Liver (tissue), 3 donors: ENCODE measurements around the gene BMP8A.

Experiments
- EGR1 ChIP-seq, 2 donors: IDR thresholded peaks; 2 replicates each; pipeline ENCODE4 v1.6.1; 2016 to 2018; ENCODE audit warnings: antibody characterized with exemption in 2 of 2, low read depth in 2 of 2
- FOXA2 ChIP-seq: IDR thresholded peaks from 2 replicates; pipeline ENCODE4 v1.6.1; 2016; ENCODE audit warnings: antibody characterized with exemption
- JUND ChIP-seq, 2 donors: IDR thresholded peaks; 2 replicates each; pipeline ENCODE4 v1.6.1; 2016; ENCODE audit warnings: antibody characterized with exemption in 2 of 2
- NR2F2 ChIP-seq: IDR thresholded peaks from 2 replicates; pipeline ENCODE4 v1.6.1; 2016; ENCODE audit warnings: antibody characterized with exemption
- RAD21 ChIP-seq, 2 donors: IDR thresholded peaks; 2 replicates each; pipeline ENCODE4 v1.6.1; 2016; ENCODE audit warnings: antibody characterized with exemption in 2 of 2, mild to moderate bottlenecking in 2 of 2
- SP1 ChIP-seq: IDR thresholded peaks from 2 replicates; pipeline ENCODE4 v1.6.1; 2018; ENCODE audit warnings: antibody characterized with exemption, mild to moderate bottlenecking
- YY1 ChIP-seq: IDR thresholded peaks from 2 replicates; pipeline ENCODE4 v1.6.1; 2016; ENCODE audit warnings: antibody characterized with exemption, mild to moderate bottlenecking
- TF ChIP-seq, protein P1 (sequence below): fragments of 150-350 bp; IDR thresholded peaks from 2 replicates; pipeline ENCODE4 v1.5.1; 2017; ENCODE audit warnings: improper control_type of control experiment, low read depth, low read length; ENCODE audit not compliant: missing input control
- TF ChIP-seq, protein P2 (sequence below): IDR thresholded peaks from 2 replicates; pipeline ENCODE4 v1.6.1; 2016; ENCODE audit warnings: antibody characterized with exemption
- TF ChIP-seq, protein P3 (sequence below): IDR thresholded peaks from 2 replicates; pipeline ENCODE4 v1.6.1; 2016; ENCODE audit warnings: antibody characterized with exemption, mild to moderate bottlenecking
- donor health status: healthy.
- donor health status: healthy.

DNA sequence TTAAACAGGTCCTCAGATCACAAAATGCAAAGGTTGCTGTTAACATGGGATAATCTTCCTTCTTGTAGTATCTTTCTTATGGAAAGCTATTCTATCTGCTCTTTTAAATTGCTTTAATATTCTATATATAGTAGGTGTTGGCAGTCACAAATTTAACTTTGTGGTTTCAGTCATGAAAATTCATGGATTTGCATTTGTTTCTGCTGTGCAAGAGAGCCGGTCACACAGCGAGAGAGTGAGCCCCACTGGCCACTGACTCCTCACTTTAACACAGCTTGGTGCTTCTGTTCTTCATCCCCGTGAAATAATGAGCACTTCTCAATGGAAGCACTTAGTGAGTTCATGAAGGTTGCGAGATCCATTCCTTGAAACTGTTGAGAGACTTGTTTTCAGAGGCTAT is 18.1 kb upstream of the BMP8A start:
- TF ChIP-seq, protein P1, sequence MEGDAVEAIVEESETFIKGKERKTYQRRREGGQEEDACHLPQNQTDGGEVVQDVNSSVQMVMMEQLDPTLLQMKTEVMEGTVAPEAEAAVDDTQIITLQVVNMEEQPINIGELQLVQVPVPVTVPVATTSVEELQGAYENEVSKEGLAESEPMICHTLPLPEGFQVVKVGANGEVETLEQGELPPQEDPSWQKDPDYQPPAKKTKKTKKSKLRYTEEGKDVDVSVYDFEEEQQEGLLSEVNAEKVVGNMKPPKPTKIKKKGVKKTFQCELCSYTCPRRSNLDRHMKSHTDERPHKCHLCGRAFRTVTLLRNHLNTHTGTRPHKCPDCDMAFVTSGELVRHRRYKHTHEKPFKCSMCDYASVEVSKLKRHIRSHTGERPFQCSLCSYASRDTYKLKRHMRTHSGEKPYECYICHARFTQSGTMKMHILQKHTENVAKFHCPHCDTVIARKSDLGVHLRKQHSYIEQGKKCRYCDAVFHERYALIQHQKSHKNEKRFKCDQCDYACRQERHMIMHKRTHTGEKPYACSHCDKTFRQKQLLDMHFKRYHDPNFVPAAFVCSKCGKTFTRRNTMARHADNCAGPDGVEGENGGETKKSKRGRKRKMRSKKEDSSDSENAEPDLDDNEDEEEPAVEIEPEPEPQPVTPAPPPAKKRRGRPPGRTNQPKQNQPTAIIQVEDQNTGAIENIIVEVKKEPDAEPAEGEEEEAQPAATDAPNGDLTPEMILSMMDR: no peak
- TF ChIP-seq YY1 (no peak), SP1 (no peak), EGR1 (IDR thresholded peaks at IDR 0.05; ENCODE audit: low read depth in 2 of 2) (no peak), JUND (IDR thresholded peaks at IDR 0.05) (no peak), FOXA2 (no peak), NR2F2 (no peak), RAD21 (IDR thresholded peaks at IDR 0.05) (no peak)
- TF ChIP-seq, protein P2, sequence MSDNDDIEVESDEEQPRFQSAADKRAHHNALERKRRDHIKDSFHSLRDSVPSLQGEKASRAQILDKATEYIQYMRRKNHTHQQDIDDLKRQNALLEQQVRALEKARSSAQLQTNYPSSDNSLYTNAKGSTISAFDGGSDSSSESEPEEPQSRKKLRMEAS: no peak
- TF ChIP-seq, protein P3, sequence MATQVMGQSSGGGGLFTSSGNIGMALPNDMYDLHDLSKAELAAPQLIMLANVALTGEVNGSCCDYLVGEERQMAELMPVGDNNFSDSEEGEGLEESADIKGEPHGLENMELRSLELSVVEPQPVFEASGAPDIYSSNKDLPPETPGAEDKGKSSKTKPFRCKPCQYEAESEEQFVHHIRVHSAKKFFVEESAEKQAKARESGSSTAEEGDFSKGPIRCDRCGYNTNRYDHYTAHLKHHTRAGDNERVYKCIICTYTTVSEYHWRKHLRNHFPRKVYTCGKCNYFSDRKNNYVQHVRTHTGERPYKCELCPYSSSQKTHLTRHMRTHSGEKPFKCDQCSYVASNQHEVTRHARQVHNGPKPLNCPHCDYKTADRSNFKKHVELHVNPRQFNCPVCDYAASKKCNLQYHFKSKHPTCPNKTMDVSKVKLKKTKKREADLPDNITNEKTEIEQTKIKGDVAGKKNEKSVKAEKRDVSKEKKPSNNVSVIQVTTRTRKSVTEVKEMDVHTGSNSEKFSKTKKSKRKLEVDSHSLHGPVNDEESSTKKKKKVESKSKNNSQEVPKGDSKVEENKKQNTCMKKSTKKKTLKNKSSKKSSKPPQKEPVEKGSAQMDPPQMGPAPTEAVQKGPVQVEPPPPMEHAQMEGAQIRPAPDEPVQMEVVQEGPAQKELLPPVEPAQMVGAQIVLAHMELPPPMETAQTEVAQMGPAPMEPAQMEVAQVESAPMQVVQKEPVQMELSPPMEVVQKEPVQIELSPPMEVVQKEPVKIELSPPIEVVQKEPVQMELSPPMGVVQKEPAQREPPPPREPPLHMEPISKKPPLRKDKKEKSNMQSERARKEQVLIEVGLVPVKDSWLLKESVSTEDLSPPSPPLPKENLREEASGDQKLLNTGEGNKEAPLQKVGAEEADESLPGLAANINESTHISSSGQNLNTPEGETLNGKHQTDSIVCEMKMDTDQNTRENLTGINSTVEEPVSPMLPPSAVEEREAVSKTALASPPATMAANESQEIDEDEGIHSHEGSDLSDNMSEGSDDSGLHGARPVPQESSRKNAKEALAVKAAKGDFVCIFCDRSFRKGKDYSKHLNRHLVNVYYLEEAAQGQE: no peak
